Measurements from ENCODE around the gene LRP1B. TPM values are rescaled to one million over a fixed set of nuclear protein-coding genes. Genes with fewer than 3 reads are reported as not detected.

The LRP1B gene
- total RNA-seq, 4 donors from 2014 or later = 0.85 to 3.3 (median 1.1) TPM; not detected in 1

DNA sequence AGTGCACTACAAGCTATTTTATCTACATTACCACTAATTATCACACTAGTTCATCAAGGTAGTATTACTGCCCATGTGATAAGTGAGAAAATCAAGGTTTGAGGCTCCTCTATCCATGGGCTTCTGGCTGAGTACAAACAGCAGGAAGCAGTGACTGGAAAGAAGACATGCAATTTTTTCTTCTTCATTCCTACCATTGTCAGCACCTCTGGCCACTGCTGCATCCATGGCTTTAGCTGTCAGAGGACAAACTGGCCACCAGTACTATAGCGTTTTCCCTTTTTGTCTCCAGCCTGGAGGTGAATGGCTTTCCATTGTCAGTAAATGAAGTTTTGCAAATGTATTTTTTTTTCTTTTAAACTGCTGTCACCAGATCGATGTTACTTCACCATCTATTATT, 674.9 kb downstream of the LRP1B start:
- no peak overlapping the region for H3K4me3 ChIP-seq
- TF ChIP-seq, protein P1, sequence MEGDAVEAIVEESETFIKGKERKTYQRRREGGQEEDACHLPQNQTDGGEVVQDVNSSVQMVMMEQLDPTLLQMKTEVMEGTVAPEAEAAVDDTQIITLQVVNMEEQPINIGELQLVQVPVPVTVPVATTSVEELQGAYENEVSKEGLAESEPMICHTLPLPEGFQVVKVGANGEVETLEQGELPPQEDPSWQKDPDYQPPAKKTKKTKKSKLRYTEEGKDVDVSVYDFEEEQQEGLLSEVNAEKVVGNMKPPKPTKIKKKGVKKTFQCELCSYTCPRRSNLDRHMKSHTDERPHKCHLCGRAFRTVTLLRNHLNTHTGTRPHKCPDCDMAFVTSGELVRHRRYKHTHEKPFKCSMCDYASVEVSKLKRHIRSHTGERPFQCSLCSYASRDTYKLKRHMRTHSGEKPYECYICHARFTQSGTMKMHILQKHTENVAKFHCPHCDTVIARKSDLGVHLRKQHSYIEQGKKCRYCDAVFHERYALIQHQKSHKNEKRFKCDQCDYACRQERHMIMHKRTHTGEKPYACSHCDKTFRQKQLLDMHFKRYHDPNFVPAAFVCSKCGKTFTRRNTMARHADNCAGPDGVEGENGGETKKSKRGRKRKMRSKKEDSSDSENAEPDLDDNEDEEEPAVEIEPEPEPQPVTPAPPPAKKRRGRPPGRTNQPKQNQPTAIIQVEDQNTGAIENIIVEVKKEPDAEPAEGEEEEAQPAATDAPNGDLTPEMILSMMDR (IDR thresholded peaks at IDR 0.05) = no peak
- no peaks in the 10 kb centered on the region for H3K4me1 ChIP-seq
- H3K27ac ChIP-seq = no peak overlapping the region
- DNase-seq = no peak
- H3K9me3 ChIP-seq = no peaks in the 10 kb centered on the region
- H3K27me3 ChIP-seq = no peaks in the 10 kb centered on the region
- no peaks in the 10 kb centered on the region for H3K36me3 ChIP-seq

DNA sequence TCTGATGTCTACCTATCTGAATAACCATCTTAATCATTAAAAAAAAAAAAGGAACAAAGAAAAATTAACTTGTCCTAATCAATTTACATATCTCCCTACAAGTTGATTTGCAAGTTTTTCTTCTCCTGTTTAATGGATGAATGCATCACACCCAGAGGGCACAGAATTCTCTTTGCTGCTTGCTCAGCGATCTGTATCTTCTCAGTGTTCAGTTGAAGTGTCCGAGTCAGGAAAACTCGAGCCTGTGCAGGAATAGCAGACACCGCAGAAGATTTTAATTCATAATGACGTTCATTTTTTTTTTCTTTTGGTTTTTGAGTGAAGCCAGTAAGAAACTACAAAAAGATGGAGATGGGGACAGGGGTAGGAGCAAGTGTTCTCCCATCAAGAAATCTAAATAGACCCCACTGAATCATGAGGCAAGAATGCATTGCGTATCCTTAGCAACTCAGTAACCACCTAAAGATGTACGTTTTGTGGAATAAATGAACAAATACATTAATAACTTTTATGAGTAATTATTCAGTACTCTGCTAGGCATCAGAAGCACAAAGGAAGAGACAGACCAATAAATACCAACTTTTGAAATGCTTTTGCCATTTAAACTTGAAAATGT, 675.5 kb downstream of the LRP1B start:
- TF ChIP-seq, protein P1 (IDR thresholded peaks at IDR 0.05) = no peak
- no peak for TF ChIP-seq POLR2A (IDR thresholded peaks at IDR 0.05)
- H3K9me3 ChIP-seq = no peaks in the 10 kb centered on the region
- no peaks in the 10 kb centered on the region for H3K36me3 ChIP-seq
- DNase-seq = no peak
- H3K4me1 ChIP-seq = no peaks in the 10 kb centered on the region
- H3K27me3 ChIP-seq = no peaks in the 10 kb centered on the region
- H3K4me3 ChIP-seq = no peak overlapping the region
- no peak overlapping the region for H3K27ac ChIP-seq

DNA sequence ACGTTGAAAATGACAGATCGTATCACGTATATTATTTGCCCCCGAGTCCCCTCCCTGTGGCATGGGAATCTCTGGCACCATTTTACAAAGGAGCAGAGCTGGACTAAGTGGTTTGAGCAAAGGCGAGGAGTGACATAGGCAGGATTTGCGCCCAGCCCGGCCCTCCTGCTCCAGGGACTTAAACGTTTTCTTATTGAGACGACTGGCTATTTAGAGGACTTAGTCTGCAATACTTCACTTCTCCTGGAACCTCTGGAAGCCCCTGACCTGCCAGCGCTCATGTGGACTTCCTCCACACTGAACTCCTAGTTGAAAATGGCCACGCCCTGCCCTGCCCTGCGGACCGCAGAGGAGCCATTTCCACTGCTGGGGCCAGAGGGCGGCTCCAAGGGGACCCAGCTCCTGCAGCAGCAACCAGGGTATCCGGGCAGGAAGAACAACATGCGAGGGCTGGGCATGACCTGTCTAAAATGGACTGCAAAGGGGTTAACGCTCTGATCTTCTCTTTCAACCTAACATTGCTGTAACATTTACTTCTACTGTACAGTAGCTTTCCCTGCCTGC, 690.7 kb downstream of the LRP1B start:
- no peak overlapping the region for H3K4me3 ChIP-seq
- TF ChIP-seq, protein P1 (IDR thresholded peaks at IDR 0.05) = no peak
- TF ChIP-seq POLR2A (IDR thresholded peaks at IDR 0.05) = no peak
- no peaks in the 10 kb centered on the region for H3K4me1 ChIP-seq
- H3K9me3 ChIP-seq = no peaks in the 10 kb centered on the region
- H3K27me3 ChIP-seq = no peaks in the 10 kb centered on the region
- no peak for DNase-seq
- no peaks in the 10 kb centered on the region for H3K36me3 ChIP-seq
- H3K27ac ChIP-seq = no peak overlapping the region

DNA sequence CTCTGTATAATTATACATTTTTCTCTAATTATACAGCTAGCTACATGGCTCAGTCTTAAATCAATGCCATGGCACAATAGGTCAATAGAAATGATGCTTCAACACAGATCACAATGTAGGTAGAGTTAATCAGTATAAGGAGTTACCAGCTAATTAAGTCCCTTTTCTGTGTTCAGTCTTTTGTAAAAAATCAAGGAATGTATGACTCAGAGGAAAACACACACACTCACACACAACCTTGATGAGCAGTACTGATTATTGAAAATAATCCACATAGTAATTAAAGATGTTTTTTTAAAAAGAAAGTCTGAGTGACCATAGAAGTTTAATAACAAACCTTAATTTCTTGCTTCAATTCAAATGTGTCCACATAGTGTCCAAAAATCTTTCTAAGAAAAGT, 691.3 kb downstream of the LRP1B start:
- no peaks in the 10 kb centered on the region for H3K9me3 ChIP-seq
- DNase-seq = no peak
- H3K27me3 ChIP-seq = no peaks in the 10 kb centered on the region
- TF ChIP-seq, protein P1 (IDR thresholded peaks at IDR 0.05) = no peak
- TF ChIP-seq POLR2A (IDR thresholded peaks at IDR 0.05) = no peak
- no peak overlapping the region for H3K27ac ChIP-seq
- no peaks in the 10 kb centered on the region for H3K36me3 ChIP-seq
- H3K4me1 ChIP-seq = no peaks in the 10 kb centered on the region
- no peak overlapping the region for H3K4me3 ChIP-seq

DNA sequence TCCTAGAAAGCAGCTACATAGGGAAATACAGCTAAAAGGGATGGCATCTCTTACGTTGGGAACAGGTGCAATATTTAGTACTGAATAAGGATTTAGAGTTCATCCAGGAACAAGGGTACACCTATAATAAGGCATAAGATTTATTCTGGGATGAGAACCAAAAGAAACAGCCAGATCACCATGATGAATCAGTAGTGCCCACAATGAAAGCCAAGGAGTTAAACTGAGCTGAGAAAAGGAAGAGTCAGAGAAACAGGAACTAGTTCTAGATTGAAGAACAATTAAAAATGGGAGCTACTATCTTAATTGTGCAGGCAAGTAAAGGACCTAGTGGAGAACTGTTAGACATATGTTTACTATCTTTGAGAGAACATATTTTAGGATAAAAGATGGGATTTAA, 692.3 kb downstream of the LRP1B start:
- Histone ChIP-seq H3K27me3 (no peaks in the 10 kb centered on the region), H3K4me3 (no peak overlapping the region), H3K9me3 (no peaks in the 10 kb centered on the region), H3K4me1 (no peaks in the 10 kb centered on the region), H3K27ac (no peak overlapping the region), H3K36me3 (no peaks in the 10 kb centered on the region)
- DNase-seq = no peak
- TF ChIP-seq, protein P1 (IDR thresholded peaks at IDR 0.05) = no peak

Measured in Peyer's patch (tissue), 4 donors.